T-helper 17 cell (primary cell): Measurements from ENCODE around the gene KCND1. TPM values are rescaled to one million over a fixed set of nuclear protein-coding genes. Genes with fewer than 3 reads are reported as not detected.

Experiments used
- ATAC-seq: fragments of 150-1000 bp; cut with Tn5 transposase; 2 replicates; pipeline ENCODE4 v1.10.0; 2021; ENCODE audit warnings: mild to moderate bottlenecking, moderate library complexity
- DNase-seq, 3 donors: peaks; one replicate each; pipeline versions ENCODE4 v3.0.0 to v3.0.0-alpha.2; 2020 to 2021
- H3K9me3 ChIP-seq: one replicate; pipeline ENCODE4 v1.7.0; 2013; ENCODE audit warnings: low read length, mild to moderate bottlenecking; ENCODE audit not compliant: control insufficient read depth, poor library complexity, severe bottlenecking
- H3K27ac Mint-ChIP-seq: one replicate; pipeline ENCODE4 v1.8.0; 2022; ENCODE audit warnings: mild to moderate bottlenecking, moderate library complexity, mixed read lengths
- H3K27me3 Mint-ChIP-seq: one replicate; pipeline ENCODE4 v1.8.0; 2022; ENCODE audit warnings: mixed read lengths
- H3K36me3 Mint-ChIP-seq: one replicate; pipeline ENCODE4 v1.8.0; 2022; ENCODE audit warnings: low read depth, mixed read lengths
- H3K4me1 Mint-ChIP-seq: one replicate; pipeline ENCODE4 v1.8.0; 2022; ENCODE audit warnings: mild to moderate bottlenecking, mixed read lengths
- H3K4me3 Mint-ChIP-seq: one replicate; pipeline ENCODE4 v1.8.0; 2022; ENCODE audit warnings: mild to moderate bottlenecking, moderate library complexity, mixed read lengths
- total RNA-seq, 4 donors: library from RNA in 2 of 4; stranded (reverse) in 2 of 4; gene quantifications; one replicate each; pipeline ENCODE4 v1.2.3 and lab custom pipeline; 2022 to 2026

Gene KCND1
- total RNA-seq = 1 to 10 TPM; 2.2 to 3.2 TPM
- 1.9 to 3.8 reads per million in 2 donors for total RNA-seq (lab: John Stamatoyannopoulos, UW)

GRCh38 chrX:48971249-48972219, at the start of gene KCND1:
KCND1 (minus strand) TSS chrX:48971844; CDS start chrX:48970271, 1,573 bp downstream.
- peaks cover 9% of the 10 kb centered on the region for H3K36me3 Mint-ChIP-seq
- H3K27me3 Mint-ChIP-seq = no peaks in the 10 kb centered on the region
- peak; percentile 37 for ATAC-seq
- H3K27ac Mint-ChIP-seq = peak within 1 kb of the TSS; percentile 70
- no peak for DNase-seq
- H3K4me1 Mint-ChIP-seq = peaks cover 15% of the 10 kb centered on the region
- H3K4me3 Mint-ChIP-seq = peak within 1 kb of the TSS; percentile 76
- H3K9me3 ChIP-seq = no peaks in the 10 kb centered on the region

GRCh38 chrX:49019599-49020249, 48.1 kb upstream of the KCND1 start:
- no peaks in the 10 kb centered on the region for H3K4me1 Mint-ChIP-seq
- no peak for DNase-seq
- H3K36me3 Mint-ChIP-seq = no peaks in the 10 kb centered on the region
- H3K27me3 Mint-ChIP-seq = no peaks in the 10 kb centered on the region
- ATAC-seq = no peak
- H3K4me3 Mint-ChIP-seq = no peak overlapping the region
- H3K27ac Mint-ChIP-seq = no peak overlapping the region
- no peaks in the 10 kb centered on the region for H3K9me3 ChIP-seq

- no peaks in the 10 kb centered on the region for H3K36me3 Mint-ChIP-seq
- H3K27me3 Mint-ChIP-seq = no peaks in the 10 kb centered on the region
- ATAC-seq (no peak), DNase-seq (no peak)
- no peak overlapping the region for H3K27ac Mint-ChIP-seq
- no peaks in the 10 kb centered on the region for H3K9me3 ChIP-seq
- H3K4me1 Mint-ChIP-seq = no peaks in the 10 kb centered on the region
- H3K4me3 Mint-ChIP-seq = no peak overlapping the region
Observed at GRCh38 chrX:49019050-49019449, 47.4 kb upstream of the KCND1 start.

- ATAC-seq = no peak
- Mint-ChIP-seq H3K27ac (no peak overlapping the region), H3K4me3 (peak overlapping the region; percentile 41), H3K4me1 (peaks cover 12% of the 10 kb centered on the region), H3K27me3 (no peaks in the 10 kb centered on the region), H3K36me3 (peaks cover under 1% of the 10 kb centered on the region)
- no peaks in the 10 kb centered on the region for H3K9me3 ChIP-seq
- DNase-seq = no peak
Observed at GRCh38 chrX:49003696-49004095, 32.1 kb upstream of the KCND1 start.

GRCh38 chrX:49002091-49002935, 30.7 kb upstream of the KCND1 start, which contains the start of gene GRIPAP1:
GRIPAP1 (minus strand) TSS chrX:49002264; CDS start chrX:49002229, 35 bp downstream.
- H3K27me3 Mint-ChIP-seq = no peaks in the 10 kb centered on the region
- peak; percentile 56 to 69 (median 59) for DNase-seq

GRCh38 chrX:49001521-49002090, 30.0 kb upstream of the KCND1 start:
- Mint-ChIP-seq H3K36me3 (peaks cover 9% of the 10 kb centered on the region), H3K27me3 (no peaks in the 10 kb centered on the region), H3K4me3 (peak overlapping the region; percentile 95), H3K27ac (peak overlapping the region; percentile 99), H3K4me1 (peaks cover 24% of the 10 kb centered on the region)
- peak; percentile 27 to 57 (median 39) for DNase-seq
- H3K9me3 ChIP-seq = no peaks in the 10 kb centered on the region
- ATAC-seq = peak; percentile 63

More at GRCh38 chrX:49002091-49002935, 30.7 kb upstream of the KCND1 start, which contains the start of gene GRIPAP1:
- Mint-ChIP-seq H3K4me1 (peaks cover 20% of the 10 kb centered on the region), H3K27ac (peak within 1 kb of the TSS; percentile 99), H3K4me3 (peak within 1 kb of the TSS; percentile 95), H3K36me3 (peaks cover 8% of the 10 kb centered on the region)
- ATAC-seq = peak; percentile 82
- no peaks in the 10 kb centered on the region for H3K9me3 ChIP-seq

GRCh38 chrX:49000636-49001035, 29.0 kb upstream of the KCND1 start:
- Mint-ChIP-seq H3K4me3 (peak overlapping the region; percentile 95), H3K27ac (peak overlapping the region; percentile 99), H3K36me3 (peaks cover 9% of the 10 kb centered on the region), H3K4me1 (peaks cover 26% of the 10 kb centered on the region), H3K27me3 (no peaks in the 10 kb centered on the region)
- ATAC-seq (no peak), DNase-seq (no peak)
- no peaks in the 10 kb centered on the region for H3K9me3 ChIP-seq

GRCh38 chrX:48999030-48999429, 27.4 kb upstream of the KCND1 start:
- H3K9me3 ChIP-seq = no peaks in the 10 kb centered on the region
- Mint-ChIP-seq H3K27me3 (no peaks in the 10 kb centered on the region), H3K4me1 (peaks cover 29% of the 10 kb centered on the region), H3K27ac (no peak overlapping the region), H3K4me3 (no peak overlapping the region), H3K36me3 (peaks cover 9% of the 10 kb centered on the region)
- no peak for DNase-seq
- no peak for ATAC-seq

- Mint-ChIP-seq H3K27ac (peak overlapping the region; percentile 44), H3K36me3 (peaks cover 9% of the 10 kb centered on the region)
Observed at GRCh38 chrX:48998391-48998790, 26.7 kb upstream of the KCND1 start.

GRCh38 chrX:48997865-48998264, 26.2 kb upstream of the KCND1 start:
- Mint-ChIP-seq H3K27ac (peak overlapping the region; percentile 44), H3K27me3 (no peaks in the 10 kb centered on the region), H3K36me3 (peaks cover 9% of the 10 kb centered on the region), H3K4me1 (peaks cover 29% of the 10 kb centered on the region), H3K4me3 (no peak overlapping the region)
- DNase-seq = no peak
- H3K9me3 ChIP-seq = no peaks in the 10 kb centered on the region
- ATAC-seq = no peak

More at GRCh38 chrX:48998391-48998790, 26.7 kb upstream of the KCND1 start:
- DNase-seq = no peak
- Mint-ChIP-seq H3K4me3 (no peak overlapping the region), H3K4me1 (peaks cover 29% of the 10 kb centered on the region), H3K27me3 (no peaks in the 10 kb centered on the region)
- no peak for ATAC-seq
- no peaks in the 10 kb centered on the region for H3K9me3 ChIP-seq

GRCh38 chrX:48997455-48997854, 25.8 kb upstream of the KCND1 start:
- no peaks in the 10 kb centered on the region for H3K9me3 ChIP-seq
- DNase-seq (no peak), ATAC-seq (no peak)
- Mint-ChIP-seq H3K36me3 (peaks cover 9% of the 10 kb centered on the region), H3K27me3 (no peaks in the 10 kb centered on the region), H3K27ac (no peak overlapping the region), H3K4me1 (peaks cover 29% of the 10 kb centered on the region), H3K4me3 (no peak overlapping the region)

- Mint-ChIP-seq H3K27ac (no peak overlapping the region), H3K4me3 (no peak overlapping the region), H3K4me1 (peaks cover 28% of the 10 kb centered on the region), H3K27me3 (no peaks in the 10 kb centered on the region), H3K36me3 (peaks cover 9% of the 10 kb centered on the region)
- ATAC-seq (no peak), DNase-seq (no peak)
- H3K9me3 ChIP-seq = no peaks in the 10 kb centered on the region
Observed at GRCh38 chrX:48996969-48997368, 25.3 kb upstream of the KCND1 start.
